ENCODE results near the gene POLE. TPM values are rescaled to one million over a fixed set of nuclear protein-coding genes. Genes with fewer than 3 reads are reported as not detected.

POLE gene, protein sequence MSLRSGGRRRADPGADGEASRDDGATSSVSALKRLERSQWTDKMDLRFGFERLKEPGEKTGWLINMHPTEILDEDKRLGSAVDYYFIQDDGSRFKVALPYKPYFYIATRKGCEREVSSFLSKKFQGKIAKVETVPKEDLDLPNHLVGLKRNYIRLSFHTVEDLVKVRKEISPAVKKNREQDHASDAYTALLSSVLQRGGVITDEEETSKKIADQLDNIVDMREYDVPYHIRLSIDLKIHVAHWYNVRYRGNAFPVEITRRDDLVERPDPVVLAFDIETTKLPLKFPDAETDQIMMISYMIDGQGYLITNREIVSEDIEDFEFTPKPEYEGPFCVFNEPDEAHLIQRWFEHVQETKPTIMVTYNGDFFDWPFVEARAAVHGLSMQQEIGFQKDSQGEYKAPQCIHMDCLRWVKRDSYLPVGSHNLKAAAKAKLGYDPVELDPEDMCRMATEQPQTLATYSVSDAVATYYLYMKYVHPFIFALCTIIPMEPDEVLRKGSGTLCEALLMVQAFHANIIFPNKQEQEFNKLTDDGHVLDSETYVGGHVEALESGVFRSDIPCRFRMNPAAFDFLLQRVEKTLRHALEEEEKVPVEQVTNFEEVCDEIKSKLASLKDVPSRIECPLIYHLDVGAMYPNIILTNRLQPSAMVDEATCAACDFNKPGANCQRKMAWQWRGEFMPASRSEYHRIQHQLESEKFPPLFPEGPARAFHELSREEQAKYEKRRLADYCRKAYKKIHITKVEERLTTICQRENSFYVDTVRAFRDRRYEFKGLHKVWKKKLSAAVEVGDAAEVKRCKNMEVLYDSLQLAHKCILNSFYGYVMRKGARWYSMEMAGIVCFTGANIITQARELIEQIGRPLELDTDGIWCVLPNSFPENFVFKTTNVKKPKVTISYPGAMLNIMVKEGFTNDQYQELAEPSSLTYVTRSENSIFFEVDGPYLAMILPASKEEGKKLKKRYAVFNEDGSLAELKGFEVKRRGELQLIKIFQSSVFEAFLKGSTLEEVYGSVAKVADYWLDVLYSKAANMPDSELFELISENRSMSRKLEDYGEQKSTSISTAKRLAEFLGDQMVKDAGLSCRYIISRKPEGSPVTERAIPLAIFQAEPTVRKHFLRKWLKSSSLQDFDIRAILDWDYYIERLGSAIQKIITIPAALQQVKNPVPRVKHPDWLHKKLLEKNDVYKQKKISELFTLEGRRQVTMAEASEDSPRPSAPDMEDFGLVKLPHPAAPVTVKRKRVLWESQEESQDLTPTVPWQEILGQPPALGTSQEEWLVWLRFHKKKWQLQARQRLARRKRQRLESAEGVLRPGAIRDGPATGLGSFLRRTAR (N-terminal part only)
- polyA plus RNA-seq (2013, experiment 1 of 2), result 72.0 TPM
- polyA plus RNA-seq (2013, experiment 2 of 2), result 61.9 TPM

DNA sequence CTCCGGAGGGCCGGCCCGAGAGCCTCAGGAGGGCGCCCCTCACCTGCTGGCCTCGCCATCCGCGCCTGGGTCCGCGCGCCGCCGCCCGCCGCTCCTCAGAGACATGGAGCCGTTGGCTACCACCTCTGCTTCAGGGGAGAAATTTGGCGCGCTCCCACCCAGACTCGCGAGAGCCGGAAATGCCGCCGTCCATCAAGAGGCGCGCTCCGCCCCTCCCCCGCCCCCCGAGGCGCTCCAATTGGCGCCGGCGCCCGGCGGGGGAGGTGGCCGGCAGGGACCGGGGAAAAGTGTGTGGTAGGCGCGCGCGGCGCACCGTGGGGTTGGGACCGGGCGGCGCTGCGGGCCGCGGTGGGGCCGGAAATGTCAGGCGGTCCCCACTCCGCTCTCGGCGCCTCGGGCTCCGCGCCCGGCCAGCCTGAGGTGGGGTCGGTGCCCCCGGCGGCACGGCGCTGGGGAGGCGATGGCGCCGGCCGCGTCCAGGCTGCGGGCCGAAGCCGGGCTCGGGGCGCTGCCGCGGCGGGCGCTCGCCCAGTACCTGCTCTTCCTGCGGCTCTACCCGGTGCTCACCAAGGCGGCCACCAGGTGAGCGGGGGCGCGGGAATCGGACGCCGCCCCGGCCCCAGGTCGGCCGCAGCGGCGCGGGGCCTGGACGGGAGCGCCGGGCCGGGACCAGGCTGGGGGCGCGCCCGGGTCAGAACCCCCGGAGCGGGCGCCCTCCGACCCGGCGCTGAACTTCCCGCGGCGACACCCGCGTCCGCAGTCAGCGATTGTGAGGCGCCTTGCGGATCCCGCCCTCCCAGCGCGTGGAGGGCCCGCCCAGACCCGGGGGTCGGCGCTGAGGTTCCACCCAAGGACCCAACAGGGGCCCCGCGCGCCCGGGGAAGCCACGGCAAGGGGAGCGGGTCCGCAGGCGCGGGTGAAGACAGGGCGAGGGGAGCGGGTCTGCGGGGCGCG, at the start of gene POLE, which contains the start of gene PXMP2:
Gene POLE, minus strand, starts transcription at position 132 of the 954 bp plus-strand sequence. Its CDS starts 27 bp downstream, at position 105.
Gene PXMP2, plus strand, starts transcription at position 377 of the 954 bp plus-strand sequence. Its CDS starts 84 bp downstream, at position 461.
- under 1% methylated on average over 134 of the region's 134 CpGs for WGBS
- peak within 1 kb of the TSS; percentile 80 for H3K4me3 ChIP-seq (ENCODE audit: low read length)
- H3K9me3 ChIP-seq (ENCODE audit: insufficient read depth, low read depth, low read length), result no peaks in the 10 kb centered on the region
- H3K27me3 ChIP-seq (ENCODE audit: insufficient read depth, low read length), result peaks cover 14% of the 10 kb centered on the region
- H3K36me3 ChIP-seq (ENCODE audit: insufficient read depth, low read length), result peaks cover 26% of the 10 kb centered on the region
- peaks cover 4% of the 10 kb centered on the region; the same call in 1 of the 2 replicates for H3K4me1 ChIP-seq (ENCODE audit: insufficient read depth, low read length)
- peak within 1 kb of the TSS; percentile 99 for H3K9ac ChIP-seq (ENCODE audit: low read depth, low read length)
- peak within 1 kb of the TSS; percentile 90 for H3K27ac ChIP-seq (ENCODE audit: low read depth, low read length)

DNA sequence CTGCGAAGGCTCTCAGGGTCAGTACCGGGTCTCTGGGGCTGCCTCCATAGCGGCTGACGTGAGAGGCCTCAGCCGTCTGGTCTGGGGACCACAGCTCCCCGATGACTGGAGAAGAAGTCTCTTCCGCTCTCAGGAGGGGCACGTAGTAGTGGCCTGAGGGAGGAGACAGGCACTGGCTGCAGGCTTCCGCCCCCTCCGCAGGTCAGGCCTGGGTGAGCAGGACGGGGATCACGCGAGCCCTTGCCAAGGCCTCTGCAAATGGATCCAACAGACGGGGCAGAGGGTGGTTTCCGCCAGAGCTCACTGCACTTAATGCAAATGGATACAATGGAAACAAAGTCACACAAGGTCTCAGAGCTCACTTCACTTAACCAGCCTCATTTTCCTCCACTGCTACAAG, 49.8 kb upstream of the POLE start:
- H3K9me3 ChIP-seq (ENCODE audit: insufficient read depth, low read depth, low read length), result no peaks in the 10 kb centered on the region
- no peak overlapping the region for H3K4me3 ChIP-seq (ENCODE audit: low read length)
- H3K36me3 ChIP-seq (ENCODE audit: insufficient read depth, low read length), result peaks cover 96% of the 10 kb centered on the region
- H3K4me1 ChIP-seq (ENCODE audit: insufficient read depth, low read length), result no peaks in the 10 kb centered on the region
- 96% methylated on average over 15 of the region's 15 CpGs for WGBS
- no peak overlapping the region for H3K9ac ChIP-seq (ENCODE audit: low read depth, low read length)
- H3K27ac ChIP-seq (ENCODE audit: low read depth, low read length), result no peak overlapping the region
- no peaks in the 10 kb centered on the region for H3K27me3 ChIP-seq (ENCODE audit: insufficient read depth, low read length)

DNA sequence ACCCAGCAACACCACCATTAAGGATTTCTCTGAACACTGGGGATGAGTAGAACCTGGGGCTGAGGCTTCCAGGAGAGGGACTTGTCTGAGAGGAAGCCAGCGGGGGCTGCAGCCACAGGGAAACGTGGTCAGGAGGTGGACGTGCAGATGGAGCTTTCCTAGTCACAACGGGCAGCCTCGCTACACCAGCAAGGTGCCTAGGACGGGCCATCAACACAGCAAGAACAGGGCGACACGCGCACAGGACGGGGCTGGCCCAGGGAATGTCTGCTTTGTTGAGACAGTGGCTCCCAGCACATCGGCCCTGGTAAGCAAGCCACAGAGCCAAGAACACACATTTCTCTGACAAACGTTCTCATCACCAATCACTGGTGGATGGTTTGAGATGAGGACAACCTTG, 49.2 kb upstream of the POLE start:
- no peak overlapping the region for H3K27ac ChIP-seq (ENCODE audit: low read depth, low read length)
- WGBS, result 96% methylated on average over 12 of the region's 12 CpGs
- H3K27me3 ChIP-seq (ENCODE audit: insufficient read depth, low read length), result no peaks in the 10 kb centered on the region
- H3K9ac ChIP-seq (ENCODE audit: low read depth, low read length), result no peak overlapping the region
- no peaks in the 10 kb centered on the region for H3K4me1 ChIP-seq (ENCODE audit: insufficient read depth, low read length)
- no peak overlapping the region for H3K4me3 ChIP-seq (ENCODE audit: low read length)
- peaks cover 96% of the 10 kb centered on the region for H3K36me3 ChIP-seq (ENCODE audit: insufficient read depth, low read length)
- H3K9me3 ChIP-seq (ENCODE audit: insufficient read depth, low read depth, low read length), result no peaks in the 10 kb centered on the region

DNA sequence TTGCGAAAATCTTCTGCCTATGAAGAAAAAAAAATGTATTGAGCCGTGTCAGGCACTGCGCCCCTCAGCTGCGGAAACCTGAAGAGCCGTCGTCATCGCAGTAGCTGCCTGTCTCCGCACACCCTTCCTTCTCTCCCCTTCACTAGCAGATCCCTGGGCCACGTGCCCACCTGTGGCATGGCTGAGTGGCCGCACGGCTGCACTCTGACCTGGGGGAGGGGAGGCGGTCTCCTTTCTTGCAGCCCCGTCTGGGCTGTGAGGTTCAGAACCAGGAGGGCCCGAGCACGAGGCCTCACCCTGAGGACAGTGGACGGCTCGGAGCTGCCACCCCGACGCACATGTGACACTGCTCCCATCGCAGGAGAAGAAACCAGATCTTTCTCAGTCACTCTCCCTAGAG, 48.4 kb upstream of the POLE start:
- no peaks in the 10 kb centered on the region for H3K4me1 ChIP-seq (ENCODE audit: insufficient read depth, low read length)
- no peaks in the 10 kb centered on the region for H3K27me3 ChIP-seq (ENCODE audit: insufficient read depth, low read length)
- H3K27ac ChIP-seq (ENCODE audit: low read depth, low read length), result no peak overlapping the region
- no peaks in the 10 kb centered on the region for H3K9me3 ChIP-seq (ENCODE audit: insufficient read depth, low read depth, low read length)
- whole genome bisulfite sequencing, result 96% methylated on average over 20 of the region's 20 CpGs
- H3K4me3 ChIP-seq (ENCODE audit: low read length), result no peak overlapping the region
- H3K9ac ChIP-seq (ENCODE audit: low read depth, low read length), result no peak overlapping the region
- peaks cover 96% of the 10 kb centered on the region for H3K36me3 ChIP-seq (ENCODE audit: insufficient read depth, low read length)

DNA sequence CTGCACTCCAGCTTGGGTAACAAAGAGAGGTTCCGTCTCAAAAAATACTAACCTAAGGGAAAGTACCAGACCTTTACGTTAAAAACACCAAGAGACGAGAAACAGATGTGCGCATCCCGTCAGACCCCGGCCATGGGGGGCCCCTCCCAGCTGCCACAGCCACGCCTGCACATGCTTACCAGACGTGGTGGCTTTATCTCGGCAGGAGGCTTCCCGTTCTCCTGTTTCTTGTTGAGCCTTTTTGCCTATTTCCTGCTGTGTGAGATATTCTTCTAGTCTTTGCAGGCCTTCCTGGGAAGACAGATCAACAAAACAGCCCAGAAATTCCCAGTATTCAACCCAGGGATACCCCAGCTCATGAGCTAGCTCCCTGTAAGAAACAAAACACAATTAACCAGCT, 47.1 kb upstream of the POLE start:
- H3K27ac ChIP-seq (ENCODE audit: low read depth, low read length), result no peak overlapping the region

DNA sequence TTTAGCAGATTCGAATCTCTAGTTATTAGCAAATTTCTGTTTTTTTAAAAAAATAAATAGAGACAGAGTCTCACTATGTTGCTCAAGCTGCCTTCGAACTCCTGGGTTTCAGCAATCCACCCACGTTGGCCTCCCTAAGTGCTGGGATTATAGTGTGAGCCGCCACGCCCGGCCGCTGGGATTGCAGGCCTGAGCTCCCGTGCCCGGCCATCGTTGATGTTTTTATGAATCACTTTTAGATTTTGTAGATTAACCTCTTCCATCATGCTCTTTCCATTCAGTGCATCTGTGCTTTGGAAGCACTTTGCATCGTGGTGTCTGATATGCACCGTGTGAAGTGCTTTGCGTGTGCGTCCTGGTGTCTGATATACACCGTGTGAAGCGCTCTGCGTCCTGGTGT, 44.4 kb upstream of the POLE start:
- Histone ChIP-seq H3K27ac (ENCODE audit: low read depth, low read length) (no peak overlapping the region), H3K4me1 (ENCODE audit: insufficient read depth, low read length) (no peaks in the 10 kb centered on the region), H3K9me3 (ENCODE audit: insufficient read depth, low read depth, low read length) (peaks cover 6% of the 10 kb centered on the region; the same call in 1 of the 2 replicates), H3K36me3 (ENCODE audit: insufficient read depth, low read length) (peaks cover 96% of the 10 kb centered on the region), H3K27me3 (ENCODE audit: insufficient read depth, low read length) (no peaks in the 10 kb centered on the region), H3K4me3 (ENCODE audit: low read length) (no peak overlapping the region), H3K9ac (ENCODE audit: low read depth, low read length) (no peak overlapping the region)
- WGBS, result 95% methylated on average over 16 of the region's 17 CpGs

More for the DNA sequence above, 47.1 kb upstream of the POLE start:
- peaks cover 93% of the 10 kb centered on the region for H3K36me3 ChIP-seq (ENCODE audit: insufficient read depth, low read length)
- H3K9ac ChIP-seq (ENCODE audit: low read depth, low read length), result no peak overlapping the region
- H3K27me3 ChIP-seq (ENCODE audit: insufficient read depth, low read length), result no peaks in the 10 kb centered on the region
- WGBS, result 83% methylated on average over 10 of the region's 10 CpGs
- H3K4me1 ChIP-seq (ENCODE audit: insufficient read depth, low read length), result no peaks in the 10 kb centered on the region
- H3K9me3 ChIP-seq (ENCODE audit: insufficient read depth, low read depth, low read length), result peaks cover 6% of the 10 kb centered on the region; the same call in 1 of the 2 replicates
- no peak overlapping the region for H3K4me3 ChIP-seq (ENCODE audit: low read length)

DNA sequence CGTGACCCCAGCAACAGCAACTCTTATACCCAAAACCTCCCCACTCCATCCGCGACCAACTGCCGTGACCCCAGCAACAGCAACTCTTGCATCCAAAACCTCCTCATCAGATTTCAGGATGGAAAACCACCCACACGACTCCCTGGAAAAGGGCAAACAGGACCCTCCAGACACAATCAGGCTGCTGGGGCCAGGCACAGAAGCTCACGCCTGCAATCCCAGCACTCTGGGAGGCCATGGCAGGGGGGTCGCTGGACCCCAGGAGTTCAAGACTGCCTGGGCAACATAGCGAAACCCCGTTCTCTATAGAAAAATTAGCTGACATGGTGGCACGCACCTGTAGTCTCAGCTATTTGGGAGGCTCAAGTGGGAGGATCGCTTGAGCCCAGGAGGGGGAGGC, 43.2 kb upstream of the POLE start:
- Histone ChIP-seq H3K9me3 (ENCODE audit: insufficient read depth, low read depth, low read length) (peaks cover 6% of the 10 kb centered on the region; the same call in 1 of the 2 replicates), H3K4me3 (ENCODE audit: low read length) (no peak overlapping the region), H3K9ac (ENCODE audit: low read depth, low read length) (no peak overlapping the region), H3K27ac (ENCODE audit: low read depth, low read length) (no peak overlapping the region), H3K27me3 (ENCODE audit: insufficient read depth, low read length) (no peaks in the 10 kb centered on the region), H3K4me1 (ENCODE audit: insufficient read depth, low read length) (no peaks in the 10 kb centered on the region), H3K36me3 (ENCODE audit: insufficient read depth, low read length) (peaks cover 97% of the 10 kb centered on the region)
- 93% methylated on average over 11 of the region's 11 CpGs for WGBS

DNA sequence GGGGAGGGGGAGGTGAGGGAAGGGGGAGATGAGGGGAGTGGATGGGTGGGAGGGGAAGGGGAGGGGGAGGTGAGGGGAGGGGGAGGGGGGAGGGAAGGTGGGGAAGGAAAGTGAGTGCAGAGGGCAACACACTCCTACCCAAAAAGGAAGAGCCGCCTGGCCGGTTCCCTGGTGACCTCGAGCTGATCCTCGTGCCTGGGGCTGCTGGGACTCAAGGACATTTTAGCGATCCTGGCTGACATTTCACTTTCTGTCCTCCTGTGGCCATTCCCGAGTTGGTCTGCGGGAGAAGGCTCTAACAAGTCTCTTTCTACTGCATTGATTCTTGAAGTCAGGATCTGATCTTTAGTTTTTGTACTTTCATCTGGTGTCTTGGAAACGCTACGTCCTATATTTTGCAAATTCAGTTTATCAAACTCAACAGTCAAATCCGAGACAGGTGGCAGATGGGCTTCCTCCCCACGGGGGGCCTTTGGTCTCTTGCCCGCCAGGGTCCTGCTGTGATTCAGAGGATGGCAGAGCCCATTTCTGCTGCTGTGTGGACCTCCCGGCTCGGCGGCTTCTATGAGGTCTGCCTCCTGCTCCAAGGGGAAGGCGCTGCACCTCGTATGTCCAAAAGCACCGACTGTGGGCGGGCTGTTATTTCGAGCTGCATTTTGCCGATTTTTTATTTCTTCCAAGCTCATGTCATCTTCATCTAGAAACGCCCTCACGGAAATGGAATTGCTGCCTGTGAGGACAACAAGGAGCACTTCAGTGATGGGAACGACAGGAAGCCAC, 42.6 kb upstream of the POLE start:
- Histone ChIP-seq H3K27me3 (ENCODE audit: insufficient read depth, low read length) (no peaks in the 10 kb centered on the region), H3K27ac (ENCODE audit: low read depth, low read length) (no peak overlapping the region), H3K36me3 (ENCODE audit: insufficient read depth, low read length) (peaks cover 97% of the 10 kb centered on the region), H3K9me3 (ENCODE audit: insufficient read depth, low read depth, low read length) (peaks cover 6% of the 10 kb centered on the region; the same call in 1 of the 2 replicates), H3K4me1 (ENCODE audit: insufficient read depth, low read length) (no peaks in the 10 kb centered on the region), H3K9ac (ENCODE audit: low read depth, low read length) (no peak overlapping the region), H3K4me3 (ENCODE audit: low read length) (no peak overlapping the region)
- 93% methylated on average over 24 of the region's 24 CpGs for WGBS

DNA sequence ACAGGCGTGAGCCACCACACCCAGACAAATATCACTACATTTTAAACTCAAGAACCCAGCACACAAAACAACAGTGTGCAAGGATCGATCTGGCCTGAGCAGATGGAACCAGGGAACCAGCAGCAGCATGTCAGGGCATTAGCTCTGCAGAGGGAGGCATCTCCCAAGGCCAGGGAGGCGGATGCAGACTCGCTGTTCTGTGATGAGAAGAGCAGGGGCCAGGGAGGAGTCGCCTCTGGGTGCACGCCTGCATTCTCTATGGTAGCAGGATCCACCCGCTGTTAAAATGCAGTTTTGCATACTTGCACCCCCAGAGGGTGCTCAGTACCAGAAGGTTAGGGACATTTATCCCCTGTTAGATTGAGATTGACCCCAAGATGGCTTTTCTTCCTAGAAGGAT, 41.4 kb upstream of the POLE start:
- 93% methylated on average over 7 of the region's 7 CpGs for whole genome bisulfite sequencing
- no peak overlapping the region for H3K9ac ChIP-seq (ENCODE audit: low read depth, low read length)
- peaks cover 97% of the 10 kb centered on the region for H3K36me3 ChIP-seq (ENCODE audit: insufficient read depth, low read length)
- H3K27me3 ChIP-seq (ENCODE audit: insufficient read depth, low read length), result no peaks in the 10 kb centered on the region
- no peak overlapping the region for H3K4me3 ChIP-seq (ENCODE audit: low read length)
- no peak overlapping the region for H3K27ac ChIP-seq (ENCODE audit: low read depth, low read length)
- no peaks in the 10 kb centered on the region for H3K4me1 ChIP-seq (ENCODE audit: insufficient read depth, low read length)
- peaks cover 6% of the 10 kb centered on the region; the same call in 1 of the 2 replicates for H3K9me3 ChIP-seq (ENCODE audit: insufficient read depth, low read depth, low read length)
